ENCODE data around the gene EPC1.
"Not testable (repeated sequence)": the region's sequence is repeated elsewhere in the genome, so short reads cannot be mapped to it uniquely, and the experiment has no call there.

EPC1 gene

DNA sequence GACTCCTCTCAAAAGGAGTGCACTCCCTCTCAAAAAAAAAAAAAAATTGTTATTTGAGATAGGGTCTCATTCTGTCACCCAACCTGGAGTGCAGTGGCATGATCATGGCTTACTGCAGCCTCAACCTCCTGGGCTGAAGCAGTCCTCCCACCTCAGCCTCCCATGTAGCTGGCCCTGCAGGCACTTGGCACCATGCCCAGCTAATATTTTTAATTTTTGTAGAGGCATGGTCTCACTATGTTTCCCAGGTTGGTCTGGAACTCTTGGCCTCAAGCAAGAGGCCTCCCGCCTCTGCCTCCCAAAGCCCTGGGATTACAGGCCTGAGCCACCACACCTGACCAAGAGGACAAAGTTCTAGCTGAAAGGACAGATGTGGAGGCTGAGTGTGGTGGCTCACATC is 120.3 kb downstream of the EPC1 start:
- Mint-ChIP-seq H3K9me3 (peaks cover 8% of the 10 kb centered on the region), H3K27ac (no peak overlapping the region), H3K36me3 (no peaks in the 10 kb centered on the region), H3K4me1 (no peaks in the 10 kb centered on the region), H3K4me3 (no peak overlapping the region)
- ATAC-seq = no peak
- no peak for DNase-seq (ENCODE audit: low spot score in 2 of 2)

DNA sequence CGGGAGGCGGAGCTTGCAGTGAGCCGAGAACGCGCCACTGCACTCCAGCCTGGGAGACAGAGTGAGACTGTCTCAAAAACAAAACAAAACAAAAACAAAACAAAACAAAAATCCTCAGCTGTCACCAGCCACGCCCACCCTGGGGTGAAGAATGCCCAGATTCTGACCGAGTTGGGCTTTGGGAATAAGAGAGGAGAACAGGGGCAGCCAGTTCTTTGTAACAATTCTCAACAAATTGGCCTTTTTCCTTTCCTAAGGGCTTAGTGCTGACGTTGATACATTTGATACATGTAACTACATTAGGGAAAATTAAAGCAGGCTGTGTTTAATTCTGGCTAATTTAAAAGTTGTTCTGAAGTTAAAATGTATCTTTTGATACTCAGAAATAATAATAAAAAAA is 121.0 kb downstream of the EPC1 start:
- H3K27ac Mint-ChIP-seq = no peak overlapping the region
- no peak overlapping the region for H3K4me3 Mint-ChIP-seq
- DNase-seq (ENCODE audit: low spot score in 2 of 2) (no peak), ATAC-seq (no peak)
- no peaks in the 10 kb centered on the region for H3K4me1 Mint-ChIP-seq
- H3K36me3 Mint-ChIP-seq = no peaks in the 10 kb centered on the region
- peaks cover 8% of the 10 kb centered on the region for H3K9me3 Mint-ChIP-seq

DNA sequence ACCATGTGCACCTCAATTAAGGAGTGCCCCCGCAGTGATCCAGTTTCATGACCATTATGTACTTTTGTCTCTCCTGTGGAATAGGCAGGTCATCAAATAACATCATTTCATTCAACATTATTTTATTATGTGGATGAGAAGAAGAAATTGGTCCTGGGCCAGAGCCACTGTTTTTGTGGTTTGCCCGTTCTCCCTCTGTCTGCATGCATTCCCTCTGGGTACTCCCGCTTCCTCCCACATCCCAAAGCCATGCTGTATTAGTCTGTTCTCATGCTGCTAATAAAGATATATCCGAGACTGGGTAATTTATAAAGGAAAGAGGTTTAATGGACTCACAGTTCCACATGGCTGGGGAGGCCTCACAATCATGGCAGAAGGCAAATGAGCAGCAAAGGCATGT is 124.6 kb downstream of the EPC1 start:
- H3K9me3 Mint-ChIP-seq = peaks cover 15% of the 10 kb centered on the region
- ATAC-seq; DNase-seq (ENCODE audit: low spot score in 2 of 2); H3K4me1 Mint-ChIP-seq; H3K27ac Mint-ChIP-seq; H3K36me3 Mint-ChIP-seq; H3K4me3 Mint-ChIP-seq: not testable (repeated sequence)

DNA sequence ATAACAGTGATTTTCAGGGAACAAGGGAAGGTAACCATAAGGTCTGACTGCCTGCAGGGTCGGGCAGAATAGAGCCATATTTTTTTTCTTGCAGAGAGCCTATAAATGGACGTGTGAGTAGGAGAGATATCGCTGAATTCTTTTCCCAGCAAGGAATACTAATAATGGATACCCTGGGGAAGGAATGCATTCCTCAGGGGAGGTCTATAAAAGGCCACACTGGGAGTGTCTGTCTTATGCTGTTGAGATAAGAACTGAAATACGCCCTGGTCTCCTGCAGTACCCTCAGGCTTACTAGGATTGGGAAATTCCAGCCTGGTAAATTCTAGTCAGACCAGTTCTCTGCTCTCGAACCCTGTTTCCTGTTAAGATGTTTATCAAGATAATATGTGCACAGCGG is 127.8 kb downstream of the EPC1 start:
- H3K9me3 Mint-ChIP-seq = peaks cover 15% of the 10 kb centered on the region
- H3K27ac Mint-ChIP-seq = not testable (repeated sequence)

DNA sequence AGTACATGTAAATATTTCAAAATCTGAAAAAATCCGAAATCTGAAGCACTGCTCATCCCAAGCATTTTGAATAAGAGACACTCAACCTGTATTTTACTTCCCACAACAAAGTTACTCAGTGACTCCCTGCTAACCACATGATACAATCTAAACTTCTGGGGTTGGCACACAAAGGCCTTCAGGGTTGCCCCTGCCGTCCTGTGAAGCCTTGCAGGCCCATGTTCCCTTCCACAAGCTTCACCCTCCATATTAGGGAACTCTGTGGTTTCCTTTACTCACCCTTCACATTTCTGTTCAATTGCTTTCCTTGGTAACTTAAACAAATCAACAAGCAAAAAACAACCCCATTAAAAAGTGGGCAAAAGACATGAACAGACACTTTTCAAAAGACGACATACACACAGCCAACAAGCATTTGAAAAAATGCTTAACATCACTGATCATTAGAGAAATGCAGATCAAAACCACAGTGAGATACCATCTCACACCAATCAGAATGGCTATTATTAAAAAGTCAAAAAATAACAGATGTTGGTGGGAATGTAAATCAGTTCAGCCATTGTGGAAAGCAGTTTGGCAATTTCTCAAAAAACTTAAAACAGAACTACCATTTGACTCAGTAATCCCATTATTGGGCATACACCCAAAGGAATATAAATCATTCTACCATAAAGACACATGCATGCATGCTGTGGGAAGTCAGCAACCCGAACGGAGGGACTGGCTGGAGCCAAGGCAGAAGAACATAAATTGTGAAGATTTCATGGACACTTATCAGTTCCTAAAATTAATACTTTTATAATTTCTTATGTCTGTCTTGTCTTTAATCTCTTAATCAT is 128.5 kb downstream of the EPC1 start:
- not testable (repeated sequence) for ATAC-seq; H3K4me1 Mint-ChIP-seq; DNase-seq (ENCODE audit: low spot score in 2 of 2); H3K4me3 Mint-ChIP-seq; H3K36me3 Mint-ChIP-seq; H3K27ac Mint-ChIP-seq
- H3K9me3 Mint-ChIP-seq = peaks cover 15% of the 10 kb centered on the region

More for the DNA sequence above, 127.8 kb downstream of the EPC1 start:
- not testable (repeated sequence) for H3K36me3 Mint-ChIP-seq; H3K4me3 Mint-ChIP-seq; DNase-seq (ENCODE audit: low spot score in 2 of 2); ATAC-seq; H3K4me1 Mint-ChIP-seq
